NCI-H1417 treated with DMSO at 0.1 percent for 48 hours (cell line): ENCODE measurements around the gene NCBP1.

Source experiments
- DNase-seq: peaks from one replicate; lab custom pipeline; 2025; lab: John Stamatoyannopoulos, UW

The NCBP1 gene

GRCh38 chr9:97711223-97711626 lies 77.6 kb downstream of the NCBP1 start:
- no peak for DNase-seq

DNA sequence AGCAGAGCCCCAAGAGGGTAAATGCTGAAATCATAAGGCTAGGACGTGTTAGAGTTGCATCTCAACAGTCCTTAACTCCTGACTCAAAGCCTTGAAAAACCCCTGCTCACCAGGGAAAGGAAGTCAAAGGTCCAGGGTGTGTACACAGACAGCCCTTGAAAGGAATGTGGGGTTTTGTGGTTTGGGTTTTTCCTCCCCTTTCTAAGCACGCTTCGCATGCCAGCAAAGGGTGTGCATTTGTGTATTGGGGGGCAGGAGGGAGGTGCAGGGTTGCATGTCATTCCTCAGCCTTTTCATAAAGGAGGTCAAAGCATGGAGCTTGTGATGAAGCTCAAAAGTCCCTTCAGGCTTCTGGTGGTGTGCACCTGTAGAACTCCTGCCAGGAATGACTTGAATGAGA lies 80.8 kb downstream of the NCBP1 start:
- DNase-seq: no peak

DNA sequence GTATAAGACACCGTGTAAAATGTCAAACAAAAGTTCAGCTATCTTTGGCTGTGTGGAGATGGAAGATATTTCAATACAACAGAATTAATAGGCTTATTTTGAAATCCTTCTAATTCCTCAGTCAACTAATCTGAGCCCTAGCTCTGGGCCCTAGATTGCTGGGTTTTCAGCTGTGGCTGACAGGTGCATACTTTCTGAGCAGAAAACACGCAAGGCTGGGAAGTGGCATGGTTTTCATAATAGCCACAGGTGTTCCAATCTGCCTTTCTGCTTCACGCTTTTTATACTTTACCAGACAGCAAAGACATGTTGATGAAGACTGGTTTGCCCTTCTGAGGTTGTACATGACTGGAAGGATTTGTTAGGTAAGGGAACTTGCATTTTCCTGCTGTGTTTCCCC lies 84.2 kb downstream of the NCBP1 start:
- DNase-seq: no peak

DNA sequence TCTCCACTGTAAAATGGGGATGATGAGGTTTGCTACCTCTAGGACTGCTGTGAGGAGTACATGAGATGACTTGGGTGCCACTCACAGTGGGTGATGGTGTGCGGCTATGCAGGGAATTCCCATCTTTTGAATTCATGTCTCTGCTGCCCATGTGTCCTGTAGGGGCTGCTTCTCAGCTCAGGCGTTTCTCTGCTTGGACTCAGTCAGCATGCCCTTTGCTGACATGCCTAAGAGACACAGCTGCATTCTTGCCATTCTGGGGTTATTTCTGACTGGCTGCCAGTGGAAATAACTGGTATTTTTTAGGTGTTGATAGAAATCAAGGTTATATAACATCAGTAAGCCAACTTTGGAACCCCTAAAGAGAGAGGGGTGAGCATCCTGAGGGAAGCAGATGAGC lies 87.8 kb downstream of the NCBP1 start:
- no peak for DNase-seq

GRCh38 chr9:97722331-97722730 lies 88.7 kb downstream of the NCBP1 start:
- DNase-seq: no peak
